Right lobe of liver (tissue), 6 donors: ENCODE measurements around the gene TRIP10. TPM values are rescaled to one million over a fixed set of nuclear protein-coding genes. Genes with fewer than 3 reads are reported as not detected.

Source experiments
- ATAC-seq, 4 donors: fragments of 200-7000 bp; cut with Tn5 transposase; one replicate each; pipeline ENCODE4 v1.9.1; 2020; ENCODE audit warnings: mild to moderate bottlenecking in 4 of 4, moderate library complexity in 4 of 4
- DNase-seq, 3 donors: peaks; one replicate each; pipeline ENCODE4 v3.0.0-alpha.2; 2020
- H3K27ac ChIP-seq, 3 donors: fragments of 200-600 bp; one replicate each; pipeline ENCODE4 v1.8.0; 2022
- H3K27me3 ChIP-seq, 2 donors: fragments of 200-600 bp; one replicate each; pipeline ENCODE4 v1.8.0; 2022
- H3K36me3 ChIP-seq, 4 donors: fragments of 200-600 bp; sonication (generic) in 1 of 4; one replicate each; pipeline versions ENCODE4 v1.5.1 to v1.8.0; 2017 to 2022; ENCODE audit warnings: control low read depth in 1 of 4
- H3K4me1 ChIP-seq, 4 donors: fragments of 200-600 bp; sonication (generic) in 1 of 4; one replicate each; pipeline versions ENCODE4 v1.5.1 to v1.8.0; 2017 to 2022; ENCODE audit warnings: control low read depth in 1 of 4
- H3K4me3 ChIP-seq, 3 donors: fragments of 200-600 bp; one replicate each; pipeline ENCODE4 v1.8.0; 2022
- H3K9me3 ChIP-seq, 4 donors: fragments of 200-600 bp; sonication (generic) in 1 of 4; one replicate each; pipeline versions ENCODE4 v1.5.1 to v1.8.0; 2017 to 2022; ENCODE audit warnings: control low read depth in 1 of 4
- POLR2A ChIP-seq: fragments of 450-650 bp; IDR thresholded peaks from one replicate; pipeline ENCODE4 v1.6.1; 2017; ENCODE audit warnings: antibody characterized with exemption, mild to moderate bottlenecking
- WGBS: methylation state at CpG from one replicate; pipeline ENCODE4 v1.1.6; 2018; ENCODE audit warnings: low coverage, low lambda C conversion rate; ENCODE audit not compliant: insufficient coverage; ENCODE audit errors: missing lambda C conversion rate; 5-methylcytosine and 5-hydroxymethylcytosine counted together
- intact Hi-C, 2 donors: fragments of 100-400 bp; cut with DNase I; formaldehyde crosslinking; loops; one replicate each; pipeline versions ENCODE4 v1.11.2 to v1.14.1; 2022
- total RNA-seq, 6 experiments: library from RNA; depleted of rRNA in 2 of 6; stranded (reverse); fragments of >200 nt in 2 of 6; fragmentation: NEBNext Ultra II Directional in 3 of 6; extraction: Animal tissue kit (Norgen Biotek cat#: 25700) in 3 of 6; gene quantifications; one replicate each; pipeline versions ENCODE4 v1.1.0 to v1.2.4, GENCODE V29; 2016 to 2023
- TF ChIP-seq, protein P1 (sequence below), 4 donors: fragments of 200-600 bp in 3 of 4; fragments of 450-650 bp in 1 of 4; IDR thresholded peaks; one replicate each; pipeline versions ENCODE4 v1.5.1 to v1.8.0; 2016 to 2022; ENCODE audit warnings: antibody characterized with exemption in 4 of 4, mild to moderate bottlenecking in 2 of 4
- donor health status: DM: no; HTN: yes; CAD: no.
- donor health status: DM: no; HTN: no; CAD: no.
- donor health status: DM: no; HTN: no; CAD: no.
- donor health status: DM: no; HTN: yes; CAD: no.
- donor health status: DM: no; HTN: yes; CAD: no.

Gene TRIP10
- total RNA-seq, 6 experiments from 2014 or later: 7.5 to 14.9 (median 9.3) TPM

DNA sequence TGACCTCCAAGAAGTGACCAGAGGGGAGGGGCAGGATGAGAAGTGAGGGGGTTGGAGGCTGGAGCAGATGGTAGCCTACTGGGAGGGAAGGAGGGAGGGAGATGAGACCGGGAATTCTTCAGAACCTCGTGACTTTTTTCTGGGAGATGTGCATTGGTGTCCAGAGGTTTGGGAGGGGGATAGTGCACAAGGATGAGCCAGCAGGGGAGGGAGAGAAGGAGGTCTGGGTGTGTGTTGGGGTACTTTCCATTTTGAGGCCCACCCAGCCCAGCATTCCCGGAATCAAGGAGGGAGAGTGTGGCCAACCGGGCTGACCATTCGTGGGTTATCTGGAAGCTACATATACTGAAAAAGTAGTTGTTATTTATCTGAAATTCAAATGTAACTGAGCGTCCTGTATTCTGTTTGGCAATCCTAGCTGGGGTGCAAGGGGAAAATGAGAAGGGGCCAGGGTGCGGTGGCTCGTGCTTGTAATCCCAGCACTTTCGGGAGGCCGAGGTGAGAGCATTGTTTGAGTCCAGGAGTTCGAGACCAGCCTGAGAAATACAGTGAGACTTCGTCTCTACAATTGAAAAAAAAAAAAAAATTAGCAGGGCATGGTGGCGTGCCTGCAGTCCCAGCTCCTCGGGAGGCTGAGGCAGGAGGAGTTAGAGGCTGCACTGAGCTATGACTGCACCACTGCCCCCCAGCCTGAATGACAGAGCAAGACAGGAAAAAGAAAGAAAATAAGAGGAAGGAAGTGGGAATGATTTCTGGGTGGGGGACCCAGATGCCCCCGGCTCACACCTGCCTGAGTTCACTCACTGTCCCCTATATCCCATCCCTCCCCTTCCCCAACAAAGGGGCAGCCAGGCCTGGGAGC, 14.6 kb upstream of the TRIP10 start:
- peak in 2 of 3 donors; percentile 29 to 35 for DNase-seq
- peak in 1 of 4 donors; percentile 1 for ATAC-seq
- Histone ChIP-seq H3K4me3 (peak overlapping the region; percentile 1 to 40 (median 34)), H3K4me1 (peaks cover 0 to 79% (median 23%) of the 10 kb centered on the region in 4 donors), H3K27me3 (no peaks in the 10 kb centered on the region), H3K9me3 (no peaks in the 10 kb centered on the region), H3K27ac (peak overlapping the region; percentile 65 to 86 (median 67)), H3K36me3 (no peaks in the 10 kb centered on the region)
- intact Hi-C loops: no loop called here
- TF ChIP-seq, protein P1, sequence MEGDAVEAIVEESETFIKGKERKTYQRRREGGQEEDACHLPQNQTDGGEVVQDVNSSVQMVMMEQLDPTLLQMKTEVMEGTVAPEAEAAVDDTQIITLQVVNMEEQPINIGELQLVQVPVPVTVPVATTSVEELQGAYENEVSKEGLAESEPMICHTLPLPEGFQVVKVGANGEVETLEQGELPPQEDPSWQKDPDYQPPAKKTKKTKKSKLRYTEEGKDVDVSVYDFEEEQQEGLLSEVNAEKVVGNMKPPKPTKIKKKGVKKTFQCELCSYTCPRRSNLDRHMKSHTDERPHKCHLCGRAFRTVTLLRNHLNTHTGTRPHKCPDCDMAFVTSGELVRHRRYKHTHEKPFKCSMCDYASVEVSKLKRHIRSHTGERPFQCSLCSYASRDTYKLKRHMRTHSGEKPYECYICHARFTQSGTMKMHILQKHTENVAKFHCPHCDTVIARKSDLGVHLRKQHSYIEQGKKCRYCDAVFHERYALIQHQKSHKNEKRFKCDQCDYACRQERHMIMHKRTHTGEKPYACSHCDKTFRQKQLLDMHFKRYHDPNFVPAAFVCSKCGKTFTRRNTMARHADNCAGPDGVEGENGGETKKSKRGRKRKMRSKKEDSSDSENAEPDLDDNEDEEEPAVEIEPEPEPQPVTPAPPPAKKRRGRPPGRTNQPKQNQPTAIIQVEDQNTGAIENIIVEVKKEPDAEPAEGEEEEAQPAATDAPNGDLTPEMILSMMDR (IDR thresholded peaks at IDR 0.05): no peak
- no peak for TF ChIP-seq POLR2A
- WGBS: 15% methylated on average over 15 of the region's 15 CpGs

DNA sequence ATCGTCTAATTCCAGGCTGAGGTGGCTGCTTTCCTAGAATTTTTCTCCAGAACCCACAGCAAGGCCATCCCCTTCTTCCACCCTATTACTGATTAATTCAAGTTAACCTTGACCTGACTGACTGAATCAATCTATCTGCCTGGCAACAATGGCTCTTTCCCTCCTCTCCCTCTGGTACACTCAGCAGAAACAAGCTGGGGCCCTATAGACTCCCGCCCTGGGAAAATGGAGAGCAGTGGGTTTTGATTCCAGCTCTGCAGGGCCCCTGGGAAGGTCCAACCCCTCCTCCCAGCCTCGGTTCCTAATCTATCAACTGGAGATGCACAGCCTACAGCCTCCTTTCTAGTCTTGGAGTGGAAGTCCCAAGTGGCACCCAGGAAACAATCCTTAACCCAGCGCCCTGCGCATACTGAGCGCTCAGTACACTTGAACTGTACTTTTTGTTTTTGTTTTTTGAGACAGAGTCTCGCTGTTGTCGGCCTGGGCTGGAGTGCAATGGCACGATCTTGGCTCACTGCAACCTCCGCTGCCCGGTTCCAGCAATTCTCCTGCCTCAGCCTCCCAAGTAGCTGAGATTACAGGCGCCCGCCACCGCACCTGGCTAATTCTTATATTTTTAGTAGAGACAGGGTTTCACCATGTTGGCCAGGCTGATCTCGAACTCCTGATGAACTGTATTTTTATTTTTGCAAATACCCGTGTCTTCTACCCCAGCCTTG, 13.8 kb upstream of the TRIP10 start:
- intact Hi-C loops: no loop called here
- 27% methylated on average over 12 of the region's 16 CpGs for WGBS
- TF ChIP-seq POLR2A: peak; percentile 25
- TF ChIP-seq, protein P1 (IDR thresholded peaks at IDR 0.05): no peak
- no peaks in the 10 kb centered on the region for H3K27me3 ChIP-seq
- peak; percentile 12 to 35 (median 20) for ATAC-seq
- no peaks in the 10 kb centered on the region for H3K36me3 ChIP-seq
- peak in 2 of 3 donors; percentile 55 to 74 for DNase-seq
- no peaks in the 10 kb centered on the region for H3K9me3 ChIP-seq
- H3K4me3 ChIP-seq: peak overlapping the region in 2 of 3 donors; percentile 34 to 40
- H3K4me1 ChIP-seq: peaks cover 0 to 79% (median 23%) of the 10 kb centered on the region in 4 donors
- H3K27ac ChIP-seq: peak overlapping the region; percentile 65 to 86 (median 67)

DNA sequence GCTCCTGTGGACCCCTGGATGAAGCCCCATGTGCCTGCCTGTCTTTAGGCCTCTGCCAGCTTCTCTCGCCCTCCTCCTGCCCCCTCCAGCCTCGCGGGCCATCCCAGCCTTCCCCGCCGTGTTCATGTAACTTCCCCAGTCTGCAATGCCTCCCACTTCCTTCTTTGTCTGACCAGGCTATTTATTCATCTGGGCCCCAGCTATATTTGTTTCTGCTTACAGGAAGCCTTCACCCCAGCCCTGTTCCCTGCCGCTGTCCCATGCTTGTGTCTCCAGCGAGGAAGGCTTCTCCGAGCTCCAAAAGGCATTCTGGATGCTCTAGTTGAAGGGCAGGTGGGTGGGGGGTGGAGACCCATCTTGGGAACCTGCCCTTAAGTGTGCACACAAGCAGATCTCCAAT, 11.1 kb upstream of the TRIP10 start:
- Histone ChIP-seq H3K27me3 (no peaks in the 10 kb centered on the region), H3K4me1 (peaks cover 0 to 55% (median 23%) of the 10 kb centered on the region in 4 donors), H3K27ac (peak overlapping the region; percentile 77 to 92 (median 82)), H3K36me3 (no peaks in the 10 kb centered on the region), H3K9me3 (no peaks in the 10 kb centered on the region), H3K4me3 (no peak overlapping the region)
- TF ChIP-seq, protein P1 (IDR thresholded peaks at IDR 0.05): no peak
- TF ChIP-seq POLR2A: no peak
- DNase-seq: no peak
- WGBS: 30% methylated on average over 8 of the region's 8 CpGs
- no peak for ATAC-seq
- intact Hi-C loops: no loop called here

DNA sequence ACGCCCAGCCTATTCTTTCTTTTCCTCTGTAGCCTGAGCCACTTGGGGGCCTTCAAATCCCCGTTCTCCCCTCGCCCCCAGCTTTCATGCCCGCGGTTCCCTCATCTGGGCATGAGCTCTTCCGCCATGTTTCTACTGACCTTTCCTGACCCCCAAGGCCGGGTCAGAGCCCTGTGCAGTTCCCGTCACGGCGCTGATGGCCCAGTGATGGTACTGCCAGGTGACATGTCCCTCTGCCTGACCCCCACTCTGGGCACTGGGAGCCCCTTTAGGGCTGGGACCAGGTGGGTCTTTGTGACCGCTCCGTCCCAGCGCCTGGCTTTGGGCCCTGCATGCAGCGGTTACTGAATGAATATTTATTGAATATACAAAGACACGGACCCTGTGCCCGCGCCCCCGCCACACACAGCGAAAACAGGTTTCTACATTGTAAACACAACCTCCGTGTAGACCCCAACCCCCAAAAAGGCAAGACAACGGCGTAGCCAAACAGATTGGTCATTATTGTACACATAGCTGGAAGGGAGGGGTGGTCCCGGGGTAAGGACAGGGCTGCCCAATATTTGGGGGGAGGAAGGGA, 9.8 kb upstream of the TRIP10 start:
- Histone ChIP-seq H3K4me1 (peaks cover 0 to 42% (median 16%) of the 10 kb centered on the region in 4 donors), H3K36me3 (no peaks in the 10 kb centered on the region), H3K27ac (peak overlapping the region; percentile 77 to 92 (median 82)), H3K9me3 (no peaks in the 10 kb centered on the region), H3K4me3 (peak overlapping the region; percentile 22 to 58 (median 58)), H3K27me3 (no peaks in the 10 kb centered on the region)
- intact Hi-C loops: loop anchor here in 1 of 2 donors (10.0 kb wide), 1 partner anchor 135 kb away; no protein-coding TSS in a partner anchor
- TF ChIP-seq, protein P1 (IDR thresholded peaks at IDR 0.05): no peak
- no peak for TF ChIP-seq POLR2A
- WGBS: 21% methylated on average over 13 of the region's 23 CpGs
- ATAC-seq (peak; percentile 34 to 52 (median 42)), DNase-seq (peak; percentile 76 to 84 (median 78))
